Measurements from ENCODE around the gene PPT2. TPM values are rescaled to one million over a fixed set of nuclear protein-coding genes. Genes with fewer than 3 reads are reported as not detected.

Gene PPT2
- total RNA-seq, 4 donors from 2014 or later, result 16.5 to 44.8 (median 22.1) TPM

GRCh38 chr6:32156891-32157290 lies 3.0 kb downstream of the PPT2 start:
- TF ChIP-seq CTCF (IDR thresholded peaks at IDR 0.05; ENCODE audit: low read depth), result no peak

GRCh38 chr6:32158052-32158451 lies 4.1 kb downstream of the PPT2 start:
- TF ChIP-seq CTCF (IDR thresholded peaks at IDR 0.05; ENCODE audit: low read depth), result no peak

- no peak for TF ChIP-seq CTCF (IDR thresholded peaks at IDR 0.05; ENCODE audit: low read depth)
Measured at GRCh38 chr6:32163559-32164258, 9.8 kb downstream of the PPT2 start.

GRCh38 chr6:32164295-32164694 lies 10.4 kb downstream of the PPT2 start, which contains the start of gene EGFL8:
Gene EGFL8 (plus strand): TSS chr6:32164595. CDS start chr6:32166166, 1,571 bp downstream.
- no peak for TF ChIP-seq CTCF (IDR thresholded peaks at IDR 0.05; ENCODE audit: low read depth)

GRCh38 chr6:32166411-32167061 lies 12.6 kb downstream of the PPT2 start:
- TF ChIP-seq CTCF (IDR thresholded peaks at IDR 0.05; ENCODE audit: low read depth), result no peak

- TF ChIP-seq CTCF (IDR thresholded peaks at IDR 0.05; ENCODE audit: low read depth), result no peak
Measured at GRCh38 chr6:32167154-32167760, 13.3 kb downstream of the PPT2 start.

GRCh38 chr6:32167761-32168262 lies 13.9 kb downstream of the PPT2 start:
- TF ChIP-seq CTCF (IDR thresholded peaks at IDR 0.05; ENCODE audit: low read depth), result no peak

Data from subcutaneous adipose tissue (tissue), 4 donors.